ENCODE data around the gene DNAL4.

DNAL4 gene

DNA sequence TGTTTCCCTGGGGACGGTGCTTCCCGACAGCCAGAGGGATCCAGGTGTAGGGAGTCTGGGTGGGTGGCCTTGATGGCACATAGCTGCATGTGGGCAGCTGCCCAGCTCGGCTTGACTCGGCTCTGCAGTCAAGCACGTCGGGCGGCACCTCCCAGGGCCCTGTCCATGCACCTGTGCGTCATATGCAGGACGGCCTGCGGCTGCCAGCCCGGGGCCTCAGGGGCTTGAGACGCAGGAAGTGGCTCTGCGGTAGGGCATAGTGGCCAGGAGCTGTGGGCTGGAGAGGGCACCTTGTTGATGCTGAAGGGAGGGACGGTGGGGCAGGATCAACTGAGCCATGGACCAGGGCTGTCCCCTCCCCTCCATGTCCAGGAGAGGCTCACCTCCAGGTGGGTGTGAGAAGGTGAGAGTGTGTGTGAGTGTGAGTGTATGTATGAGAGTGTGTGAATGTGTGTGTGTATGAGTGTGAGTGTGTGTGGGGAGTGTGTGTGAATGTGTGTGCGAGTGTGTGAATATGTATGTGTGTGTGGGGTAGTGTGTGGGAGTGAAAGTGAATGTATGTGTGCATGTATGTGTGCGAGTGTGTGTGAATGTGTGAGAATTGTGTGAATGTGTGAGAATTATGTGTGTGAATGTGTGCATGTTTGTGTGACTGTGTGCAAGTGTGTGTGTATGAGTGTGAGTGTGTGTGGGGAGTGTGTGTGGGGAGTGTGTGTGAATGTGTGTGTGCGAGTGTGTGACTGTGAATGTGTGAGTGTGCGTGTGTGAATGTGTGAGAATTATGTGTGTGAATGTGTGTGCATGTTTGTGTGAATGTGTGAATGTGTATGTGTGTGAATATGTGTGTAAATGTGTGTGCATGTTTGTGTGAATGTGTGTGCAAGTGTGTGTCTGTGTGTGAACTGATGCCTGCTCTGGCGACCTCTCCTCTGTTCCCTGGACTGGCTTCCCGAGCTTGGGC lies 32.5 kb downstream of the DNAL4 start:
- TF ChIP-seq, protein P1, sequence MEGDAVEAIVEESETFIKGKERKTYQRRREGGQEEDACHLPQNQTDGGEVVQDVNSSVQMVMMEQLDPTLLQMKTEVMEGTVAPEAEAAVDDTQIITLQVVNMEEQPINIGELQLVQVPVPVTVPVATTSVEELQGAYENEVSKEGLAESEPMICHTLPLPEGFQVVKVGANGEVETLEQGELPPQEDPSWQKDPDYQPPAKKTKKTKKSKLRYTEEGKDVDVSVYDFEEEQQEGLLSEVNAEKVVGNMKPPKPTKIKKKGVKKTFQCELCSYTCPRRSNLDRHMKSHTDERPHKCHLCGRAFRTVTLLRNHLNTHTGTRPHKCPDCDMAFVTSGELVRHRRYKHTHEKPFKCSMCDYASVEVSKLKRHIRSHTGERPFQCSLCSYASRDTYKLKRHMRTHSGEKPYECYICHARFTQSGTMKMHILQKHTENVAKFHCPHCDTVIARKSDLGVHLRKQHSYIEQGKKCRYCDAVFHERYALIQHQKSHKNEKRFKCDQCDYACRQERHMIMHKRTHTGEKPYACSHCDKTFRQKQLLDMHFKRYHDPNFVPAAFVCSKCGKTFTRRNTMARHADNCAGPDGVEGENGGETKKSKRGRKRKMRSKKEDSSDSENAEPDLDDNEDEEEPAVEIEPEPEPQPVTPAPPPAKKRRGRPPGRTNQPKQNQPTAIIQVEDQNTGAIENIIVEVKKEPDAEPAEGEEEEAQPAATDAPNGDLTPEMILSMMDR (IDR thresholded peaks at IDR 0.05), result no peak
- no peak overlapping the region for H3K4me3 ChIP-seq
- no peak overlapping the region for H3K27ac ChIP-seq
- no peak for DNase-seq (ENCODE audit: low spot score)

GRCh38 chr22:38760477-38761201 lies 33.3 kb downstream of the DNAL4 start:
- TF ChIP-seq, protein P1 (IDR thresholded peaks at IDR 0.05), result no peak
- no peak for DNase-seq (ENCODE audit: low spot score)
- H3K27ac ChIP-seq, result no peak overlapping the region
- H3K4me3 ChIP-seq, result no peak overlapping the region

- no peak for DNase-seq (ENCODE audit: low spot score)
- H3K27ac ChIP-seq, result no peak overlapping the region
- TF ChIP-seq, protein P1 (IDR thresholded peaks at IDR 0.05), result no peak
- H3K4me3 ChIP-seq, result no peak overlapping the region
Measured at GRCh38 chr22:38759005-38759404, 34.9 kb downstream of the DNAL4 start.

DNA sequence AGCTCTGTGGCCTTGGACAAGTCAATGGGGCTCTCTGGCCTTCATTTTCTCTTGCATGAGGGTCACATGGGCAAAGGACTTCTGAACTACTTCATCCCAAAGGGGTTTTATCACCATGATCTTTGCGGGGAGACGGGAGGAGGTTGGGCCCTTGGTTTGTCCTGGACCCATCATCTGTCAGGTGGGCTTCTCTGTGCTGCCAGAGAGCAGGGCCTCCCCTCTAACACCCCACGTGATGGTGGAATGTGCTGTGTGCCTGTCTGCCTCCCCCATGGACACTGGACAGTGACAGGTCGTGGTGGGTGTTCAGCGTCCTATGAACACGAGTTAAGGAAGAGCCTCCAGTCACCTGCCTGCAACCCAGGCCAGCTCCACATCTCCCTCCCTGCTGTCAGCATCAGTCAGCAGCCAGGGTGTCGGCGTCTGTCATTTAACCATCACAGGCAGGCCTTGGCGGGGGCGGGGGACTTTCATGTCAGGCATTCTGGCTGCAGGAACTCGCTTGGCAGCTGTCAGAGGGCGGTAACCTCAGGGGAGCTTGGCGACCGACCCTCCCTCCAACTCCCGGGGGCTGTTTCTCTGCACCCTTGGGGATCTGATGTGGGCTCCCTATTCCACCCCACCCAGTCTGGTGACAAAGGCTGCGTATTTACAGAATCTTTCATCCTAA lies 35.5 kb downstream of the DNAL4 start:
- DNase-seq (ENCODE audit: low spot score), result no peak
- no peak overlapping the region for H3K4me3 ChIP-seq
- TF ChIP-seq, protein P1 (IDR thresholded peaks at IDR 0.05), result no peak
- H3K27ac ChIP-seq, result no peak overlapping the region

DNA sequence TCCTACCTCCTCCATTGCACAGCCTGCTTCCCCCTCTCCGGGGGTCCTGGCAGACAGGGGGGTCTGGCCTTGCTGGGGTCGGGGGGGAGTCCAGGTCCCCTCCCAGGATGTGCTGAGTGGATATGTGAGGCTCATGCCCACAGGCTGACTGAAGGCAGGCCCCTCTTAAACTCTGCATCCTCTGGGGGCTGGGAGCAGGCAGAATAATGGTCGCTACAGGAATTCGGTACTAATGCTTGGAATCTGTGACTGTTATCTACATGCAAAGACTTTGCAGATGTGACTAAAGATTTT lies 36.5 kb downstream of the DNAL4 start:
- TF ChIP-seq, protein P1 (IDR thresholded peaks at IDR 0.05), result no peak
- Histone ChIP-seq H3K4me3 (no peak overlapping the region), H3K27ac (peak overlapping the region in 1 of 2 donors; percentile 11)
- no peak for DNase-seq (ENCODE audit: low spot score)

DNA sequence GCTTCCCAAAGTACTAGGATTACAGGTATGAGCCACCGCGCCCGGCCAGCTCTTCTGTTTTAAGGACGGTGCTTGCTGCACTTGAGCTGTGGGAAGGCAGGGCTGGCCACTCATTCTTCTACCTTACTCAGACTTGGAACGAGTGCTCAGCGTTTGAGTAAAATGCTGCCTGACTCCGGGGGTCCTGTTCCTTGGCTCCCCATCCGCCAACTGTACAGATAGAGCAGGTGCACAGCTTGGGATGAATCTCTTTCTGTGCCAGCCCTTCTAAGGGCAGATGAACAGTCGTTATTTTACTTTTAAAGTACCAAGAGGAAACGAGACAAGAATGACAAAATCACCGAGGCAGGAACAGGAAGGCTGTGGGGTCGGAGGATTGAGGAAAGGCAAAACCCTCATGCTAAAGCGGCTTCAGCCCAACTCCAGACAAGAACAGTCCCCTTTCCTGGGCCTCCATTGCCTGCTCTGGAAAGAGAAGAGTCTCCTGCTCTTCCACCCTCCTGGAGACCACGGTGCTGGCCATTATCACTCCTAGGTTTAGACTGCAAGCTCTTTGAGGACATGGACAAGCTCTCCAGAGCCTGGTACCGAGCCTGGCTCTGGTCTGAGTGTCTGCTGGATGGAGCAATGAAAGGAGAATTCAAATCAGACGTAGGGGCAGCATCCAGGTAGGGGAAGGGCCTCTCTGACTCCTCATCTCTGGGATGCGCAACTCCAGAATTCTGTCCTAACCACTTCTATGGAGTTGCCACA lies 37.1 kb downstream of the DNAL4 start:
- peak overlapping the region; percentile 97 to 100 for H3K27ac ChIP-seq
- no peak for DNase-seq (ENCODE audit: low spot score)
- H3K4me3 ChIP-seq, result peak overlapping the region; percentile 94
- TF ChIP-seq, protein P1 (IDR thresholded peaks at IDR 0.05), result no peak
